DND-41 (cell line): ENCODE results near the gene NEURL1B.

Experiments used
- EZH2 ChIP-seq: IDR thresholded peaks from 3 replicates; pipeline ENCODE4 v1.6.1; 2012; ENCODE audit warnings: borderline replicate concordance, low read depth, mild to moderate bottlenecking, moderate library complexity, low read length, inconsistent platforms; ENCODE audit not compliant: severe bottlenecking
- TF ChIP-seq, protein P1 (sequence below): IDR thresholded peaks from 2 replicates; pipeline ENCODE4 v1.5.1; 2012; ENCODE audit warnings: borderline replicate concordance, low read length, moderate library complexity, mild to moderate bottlenecking; ENCODE audit not compliant: poor library complexity, severe bottlenecking; ENCODE audit errors: extremely low read depth

DNA sequence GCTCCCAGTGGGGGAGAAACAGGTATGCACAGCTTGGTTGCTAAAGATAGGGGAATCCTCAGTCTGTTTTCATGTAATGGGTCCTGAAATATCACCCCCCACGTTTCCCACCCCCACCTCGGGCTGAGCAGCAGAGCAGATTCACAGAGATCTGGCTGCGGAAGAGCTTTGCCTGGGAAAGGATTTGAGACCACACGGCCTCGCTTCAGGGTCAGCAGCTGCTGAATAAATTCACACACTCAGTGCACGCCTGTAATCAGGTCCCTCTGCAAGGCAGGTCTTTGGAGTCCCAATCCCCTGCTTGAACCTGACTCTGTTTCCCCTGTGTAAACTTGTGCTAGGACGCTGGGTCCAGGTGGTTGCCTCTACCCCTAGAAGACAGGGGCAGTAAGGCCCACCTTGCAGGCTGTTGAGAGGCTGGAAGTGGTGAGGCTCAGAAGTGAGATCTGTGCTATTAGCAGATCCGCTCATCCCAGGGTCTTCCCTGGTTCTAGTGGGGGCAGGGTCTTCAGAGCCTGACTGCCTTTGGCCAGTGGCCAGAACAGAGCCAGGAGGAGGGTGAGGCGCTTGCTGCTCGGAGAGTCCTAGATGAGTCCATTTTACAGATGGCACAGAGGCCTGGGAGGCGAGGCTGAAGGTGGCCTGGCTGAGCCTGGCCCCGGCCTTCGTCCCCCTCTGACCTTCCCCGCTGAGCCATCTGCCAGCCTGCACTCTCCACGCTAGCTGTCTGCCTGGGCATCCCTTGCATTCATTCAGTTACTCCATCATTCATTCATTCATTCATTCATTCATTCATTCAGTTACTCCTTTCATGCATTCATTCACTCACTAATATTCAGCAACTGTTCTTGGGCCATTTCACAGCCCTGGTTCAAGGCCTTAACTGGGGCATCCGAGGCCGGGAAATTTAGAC lies 16.7 kb upstream of the NEURL1B start:
- no peak for TF ChIP-seq EZH2
- TF ChIP-seq, protein P1, sequence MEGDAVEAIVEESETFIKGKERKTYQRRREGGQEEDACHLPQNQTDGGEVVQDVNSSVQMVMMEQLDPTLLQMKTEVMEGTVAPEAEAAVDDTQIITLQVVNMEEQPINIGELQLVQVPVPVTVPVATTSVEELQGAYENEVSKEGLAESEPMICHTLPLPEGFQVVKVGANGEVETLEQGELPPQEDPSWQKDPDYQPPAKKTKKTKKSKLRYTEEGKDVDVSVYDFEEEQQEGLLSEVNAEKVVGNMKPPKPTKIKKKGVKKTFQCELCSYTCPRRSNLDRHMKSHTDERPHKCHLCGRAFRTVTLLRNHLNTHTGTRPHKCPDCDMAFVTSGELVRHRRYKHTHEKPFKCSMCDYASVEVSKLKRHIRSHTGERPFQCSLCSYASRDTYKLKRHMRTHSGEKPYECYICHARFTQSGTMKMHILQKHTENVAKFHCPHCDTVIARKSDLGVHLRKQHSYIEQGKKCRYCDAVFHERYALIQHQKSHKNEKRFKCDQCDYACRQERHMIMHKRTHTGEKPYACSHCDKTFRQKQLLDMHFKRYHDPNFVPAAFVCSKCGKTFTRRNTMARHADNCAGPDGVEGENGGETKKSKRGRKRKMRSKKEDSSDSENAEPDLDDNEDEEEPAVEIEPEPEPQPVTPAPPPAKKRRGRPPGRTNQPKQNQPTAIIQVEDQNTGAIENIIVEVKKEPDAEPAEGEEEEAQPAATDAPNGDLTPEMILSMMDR, result no peak
